Mesenteric fat pad (tissue), 1 donor: ENCODE results near the gene KBTBD12. TPM values are rescaled to one million over a fixed set of nuclear protein-coding genes. Genes with fewer than 3 reads are reported as not detected.

Experiments used
- DNase-seq: peaks from one replicate; pipeline ENCODE4 v3.0.0-alpha.2; 2020; ENCODE audit warnings: low spot score
- total RNA-seq: library from RNA; stranded (reverse); fragmentation: NEBNext Ultra II Directional; extraction: Animal tissue kit (Norgen Biotek cat#: 25700); gene quantifications from one replicate; pipeline ENCODE4 v1.2.1, GENCODE V29; 2021
- donor health status: DM: yes; HTN: yes; CAD: no.

Gene KBTBD12
- total RNA-seq, 1 donor from 2014 or later: 0.10 TPM

GRCh38 chr3:127951276-127951675 lies 36.2 kb downstream of the KBTBD12 start:
- no peak for DNase-seq

- no peak for DNase-seq
These were observed 38.3 kb downstream of the KBTBD12 start for GRCh38 chr3:127953091-127954035.

- no peak for DNase-seq
These were observed 39.6 kb downstream of the KBTBD12 start for GRCh38 chr3:127954640-127955039.

- no peak for DNase-seq
These were observed 40.7 kb downstream of the KBTBD12 start for GRCh38 chr3:127955728-127956127.

- DNase-seq: no peak
These were observed 44.0 kb downstream of the KBTBD12 start for GRCh38 chr3:127959041-127959440.

- no peak for DNase-seq
These were observed 44.8 kb downstream of the KBTBD12 start for GRCh38 chr3:127959873-127960272.

- DNase-seq: no peak
These were observed 45.5 kb downstream of the KBTBD12 start for GRCh38 chr3:127960421-127960965.

- no peak for DNase-seq
These were observed 46.1 kb downstream of the KBTBD12 start for GRCh38 chr3:127961124-127961523.

GRCh38 chr3:127961963-127962362 lies 46.9 kb downstream of the KBTBD12 start:
- no peak for DNase-seq

- no peak for DNase-seq
These were observed 47.9 kb downstream of the KBTBD12 start for GRCh38 chr3:127962937-127963336.

GRCh38 chr3:127964053-127964452 lies 49.0 kb downstream of the KBTBD12 start:
- DNase-seq: no peak

GRCh38 chr3:127964816-127965215 lies 49.8 kb downstream of the KBTBD12 start:
- no peak for DNase-seq

- DNase-seq: no peak
These were observed 52.3 kb downstream of the KBTBD12 start for GRCh38 chr3:127967316-127967715.

GRCh38 chr3:127970966-127971592 lies 56.0 kb downstream of the KBTBD12 start:
- DNase-seq: no peak

GRCh38 chr3:127974226-127974625 lies 59.2 kb downstream of the KBTBD12 start:
- no peak for DNase-seq

- no peak for DNase-seq
These were observed 60.4 kb downstream of the KBTBD12 start for GRCh38 chr3:127975153-127976029.

- DNase-seq: no peak
These were observed 63.6 kb downstream of the KBTBD12 start for GRCh38 chr3:127978636-127979035.

GRCh38 chr3:127979473-127979872 lies 64.4 kb downstream of the KBTBD12 start:
- no peak for DNase-seq

GRCh38 chr3:127981097-127981496 lies 66.1 kb downstream of the KBTBD12 start:
- DNase-seq: no peak

GRCh38 chr3:127982155-127982554 lies 67.1 kb downstream of the KBTBD12 start:
- no peak for DNase-seq
